Stimulated activated CD8-positive, alpha-beta memory T cell treated with anti-CD3 and anti-CD28 coated beads, Interleukin-12 subunit alpha, Interleukin-12 subunit beta, amount 100 ng/mL, for 24 hours (primary cell): ENCODE results near the gene FCHSD2.
"Not testable (repeated sequence)": the region's sequence is repeated elsewhere in the genome, so short reads cannot be mapped to it uniquely, and the experiment has no call there.

Source experiments
- DNase-seq: peaks from one replicate; pipeline ENCODE4 v3.0.0-alpha.2; 2020; ENCODE audit errors: extremely low read depth

FCHSD2 gene

GRCh38 chr11:72869831-72870230 lies 272.3 kb downstream of the FCHSD2 start:
- no peak for DNase-seq

GRCh38 chr11:72867970-72868369 lies 274.1 kb downstream of the FCHSD2 start:
- DNase-seq: no peak

- no peak for DNase-seq
Observed at GRCh38 chr11:72864702-72865655, 277.1 kb downstream of the FCHSD2 start.

GRCh38 chr11:72863916-72864315 lies 278.2 kb downstream of the FCHSD2 start:
- DNase-seq: no peak

GRCh38 chr11:72863091-72863490 lies 279.0 kb downstream of the FCHSD2 start:
- DNase-seq: no peak

- DNase-seq: no peak
Observed at GRCh38 chr11:72860592-72860991, 281.5 kb downstream of the FCHSD2 start.

GRCh38 chr11:72860010-72860409 lies 282.1 kb downstream of the FCHSD2 start:
- DNase-seq: no peak

- no peak for DNase-seq
Observed at GRCh38 chr11:72859126-72859525, 283.0 kb downstream of the FCHSD2 start.

GRCh38 chr11:72858267-72858666 lies 283.9 kb downstream of the FCHSD2 start:
- not testable (repeated sequence) for DNase-seq

GRCh38 chr11:72856551-72857345 lies 285.4 kb downstream of the FCHSD2 start:
- no peak for DNase-seq

GRCh38 chr11:72856065-72856464 lies 286.1 kb downstream of the FCHSD2 start:
- no peak for DNase-seq

- no peak for DNase-seq
Observed at GRCh38 chr11:72851726-72852125, 290.4 kb downstream of the FCHSD2 start.

GRCh38 chr11:72850832-72851231 lies 291.3 kb downstream of the FCHSD2 start:
- DNase-seq: no peak

GRCh38 chr11:72848846-72849466 lies 293.2 kb downstream of the FCHSD2 start:
- no peak for DNase-seq

GRCh38 chr11:72844356-72844755 lies 297.8 kb downstream of the FCHSD2 start:
- DNase-seq: no peak

- no peak for DNase-seq
Observed at GRCh38 chr11:72842653-72843330, 299.3 kb downstream of the FCHSD2 start.

- no peak for DNase-seq
Observed at GRCh38 chr11:72842126-72842525, 300.0 kb downstream of the FCHSD2 start.

GRCh38 chr11:72841397-72841796 lies 300.7 kb downstream of the FCHSD2 start:
- DNase-seq: no peak

- no peak for DNase-seq
Observed at GRCh38 chr11:72840780-72841179, 301.3 kb downstream of the FCHSD2 start.

GRCh38 chr11:72838691-72839305 lies 303.3 kb downstream of the FCHSD2 start:
- no peak for DNase-seq

GRCh38 chr11:72836111-72836510 lies 306.0 kb downstream of the FCHSD2 start:
- DNase-seq: no peak
